WTC11 (cell line): ENCODE results near the gene RAD18. TPM values are rescaled to one million over a fixed set of nuclear protein-coding genes. Genes with fewer than 3 reads are reported as not detected.

Experiments
- ATAC-seq: fragments of 200-7000 bp; cut with Tn5 transposase; 2 replicates; pipeline ENCODE4 v1.10.0; 2021; ENCODE audit warnings: mild to moderate bottlenecking, moderate library complexity
- CTCF ChIA-PET: fragments of 300-600 bp; sonication (Branson Sonifier 250); formaldehyde crosslinking; loops from one replicate; lab custom pipeline; 2021; ENCODE audit warnings: antibody characterized with exemption; lab: Charles Lee
- POLR2A ChIA-PET: fragments of 350-600 bp; sonication (Branson Sonifier 250); formaldehyde crosslinking; loops from one replicate; lab custom pipeline; 2021; ENCODE audit warnings: antibody characterized with exemption; lab: Charles Lee
- DNase-seq: peaks from one replicate; pipeline ENCODE4 v3.0.0; 2021; ENCODE audit warnings: low spot score
- H3K27ac Mint-ChIP-seq: 2 replicates; pipeline ENCODE4 v1.8.0; 2021; ENCODE audit warnings: mixed read lengths
- H3K27me3 Mint-ChIP-seq: 2 replicates; pipeline ENCODE4 v1.8.0; 2021; ENCODE audit warnings: low read depth, mild to moderate bottlenecking, moderate library complexity, mixed read lengths
- H3K36me3 Mint-ChIP-seq: 2 replicates; pipeline ENCODE4 v1.8.0; 2021; ENCODE audit warnings: mixed read lengths
- H3K4me1 Mint-ChIP-seq: 2 replicates; pipeline ENCODE4 v1.8.0; 2022; ENCODE audit warnings: mixed read lengths
- H3K4me3 Mint-ChIP-seq: 2 replicates; pipeline ENCODE4 v1.8.0; 2021; ENCODE audit warnings: mild to moderate bottlenecking, moderate library complexity, mixed read lengths
- H3K9me3 Mint-ChIP-seq: 2 replicates; pipeline ENCODE4 v1.8.0; 2021; ENCODE audit warnings: mixed read lengths
- E2F1 ChIP-seq: sonication (generic); formaldehyde crosslinking; IDR thresholded peaks from 2 replicates; pipeline ENCODE4 v1.8.0; 2022; ENCODE audit warnings: mild to moderate bottlenecking, missing genetic modification reagents
- ELF4 ChIP-seq: sonication (generic); formaldehyde crosslinking; IDR thresholded peaks from 2 replicates; pipeline ENCODE4 v1.8.1; 2022; ENCODE audit warnings: low read depth, mild to moderate bottlenecking, moderate library complexity, missing genetic modification reagents
- GTF2I ChIP-seq: fragments of 250-450 bp; sonication (Bioruptor Pico); conservative IDR thresholded peaks from 2 replicates; pipeline ENCODE4 v1.4.0; 2021; ENCODE audit warnings: mild to moderate bottlenecking
- MXD4 ChIP-seq: fragments of 250-450 bp; sonication (Bioruptor Pico); IDR thresholded peaks from 2 replicates; pipeline ENCODE4 v1.8.0; 2021; ENCODE audit warnings: mild to moderate bottlenecking, moderate library complexity, borderline replicate concordance
- NR1H2 ChIP-seq: sonication (generic); formaldehyde crosslinking; IDR thresholded peaks from 2 replicates; pipeline ENCODE4 v1.9.0; 2021; ENCODE audit warnings: mild to moderate bottlenecking, moderate library complexity, missing genetic modification reagents
- NR2C2 ChIP-seq: sonication (generic); formaldehyde crosslinking; IDR thresholded peaks from 2 replicates; pipeline ENCODE4 v1.8.0; 2022; ENCODE audit warnings: mild to moderate bottlenecking, missing genetic modification reagents
- RELA ChIP-seq: sonication (generic); formaldehyde crosslinking; IDR thresholded peaks from 2 replicates; pipeline ENCODE4 v1.8.1; 2022; ENCODE audit warnings: missing genetic modification reagents, mild to moderate bottlenecking, borderline replicate concordance
- SMAD3 ChIP-seq: sonication (generic); formaldehyde crosslinking; IDR thresholded peaks from 2 replicates; pipeline ENCODE4 v1.8.0; 2022; ENCODE audit warnings: missing genetic modification reagents, mild to moderate bottlenecking, borderline replicate concordance
- TCF7 ChIP-seq: sonication (generic); formaldehyde crosslinking; IDR thresholded peaks from 2 replicates; pipeline ENCODE4 v1.8.0; 2022; ENCODE audit warnings: mild to moderate bottlenecking, low read depth, missing genetic modification reagents, moderate library complexity
- TEAD1 ChIP-seq: sonication (generic); formaldehyde crosslinking; IDR thresholded peaks from 2 replicates; pipeline ENCODE4 v1.8.0; 2022; ENCODE audit warnings: mild to moderate bottlenecking, missing genetic modification reagents
- USF2 ChIP-seq: sonication (generic); formaldehyde crosslinking; IDR thresholded peaks from 2 replicates; pipeline ENCODE4 v1.8.1; 2023; ENCODE audit warnings: mild to moderate bottlenecking, missing genetic modification reagents, moderate library complexity
- ZNF232 ChIP-seq: sonication (generic); formaldehyde crosslinking; IDR thresholded peaks from 2 replicates; pipeline ENCODE4 v1.8.0; 2022; ENCODE audit warnings: mild to moderate bottlenecking, missing genetic modification reagents
- total RNA-seq: library from RNA; stranded (reverse); gene quantifications from 3 replicates; pipeline ENCODE4 v1.2.3, GENCODE V29; 2021
- TF ChIP-seq, protein P1 (sequence below): sonication (generic); formaldehyde crosslinking; IDR thresholded peaks from 2 replicates; pipeline ENCODE4 v1.8.1; 2022; ENCODE audit warnings: low read depth, mild to moderate bottlenecking, moderate library complexity, missing genetic modification reagents, borderline replicate concordance
- TF ChIP-seq, protein P2 (sequence below): sonication (generic); formaldehyde crosslinking; IDR thresholded peaks from 2 replicates; pipeline ENCODE4 v1.8.1; 2023; ENCODE audit warnings: mild to moderate bottlenecking, moderate library complexity, missing genetic modification reagents
- TF ChIP-seq, protein P3 (sequence below): sonication (generic); formaldehyde crosslinking; IDR thresholded peaks from 2 replicates; pipeline ENCODE4 v1.8.0; 2023; ENCODE audit warnings: missing genetic modification reagents, mild to moderate bottlenecking, borderline replicate concordance
- TF ChIP-seq, protein P4 (sequence below): sonication (generic); formaldehyde crosslinking; IDR thresholded peaks from 2 replicates; pipeline ENCODE4 v1.8.0; 2022; ENCODE audit warnings: missing genetic modification reagents

Gene RAD18
- total RNA-seq, 1 experiment from 2014 or later: 24.4 TPM

- TF ChIP-seq, protein P1, sequence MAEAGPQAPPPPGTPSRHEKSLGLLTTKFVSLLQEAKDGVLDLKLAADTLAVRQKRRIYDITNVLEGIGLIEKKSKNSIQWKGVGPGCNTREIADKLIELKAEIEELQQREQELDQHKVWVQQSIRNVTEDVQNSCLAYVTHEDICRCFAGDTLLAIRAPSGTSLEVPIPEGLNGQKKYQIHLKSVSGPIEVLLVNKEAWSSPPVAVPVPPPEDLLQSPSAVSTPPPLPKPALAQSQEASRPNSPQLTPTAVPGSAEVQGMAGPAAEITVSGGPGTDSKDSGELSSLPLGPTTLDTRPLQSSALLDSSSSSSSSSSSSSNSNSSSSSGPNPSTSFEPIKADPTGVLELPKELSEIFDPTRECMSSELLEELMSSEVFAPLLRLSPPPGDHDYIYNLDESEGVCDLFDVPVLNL (CRISPR knock-in tag): no peak
Observed at GRCh38 chr3:8891774-8892173, 71.5 kb downstream of the RAD18 start (continued).

GRCh38 chr3:8891303-8891702 is 72.0 kb downstream of the RAD18 start:
- ATAC-seq: no peak
- no peak for DNase-seq
- Mint-ChIP-seq H3K9me3 (no peaks in the 10 kb centered on the region), H3K4me1 (peaks cover 3% of the 10 kb centered on the region; the same call in 1 of the 2 replicates), H3K36me3 (peaks cover 11% of the 10 kb centered on the region; the same call in 1 of the 2 replicates), H3K27me3 (no peaks in the 10 kb centered on the region), H3K27ac (no peak overlapping the region), H3K4me3 (no peak overlapping the region)
- CTCF ChIA-PET: no interaction called here
- POLR2A ChIA-PET: no interaction called here
- TF ChIP-seq RELA (no peak), MXD4 (CRISPR knock-in tag) (no peak), TCF7 (no peak), ELF4 (CRISPR knock-in tag) (no peak), GTF2I (CRISPR knock-in tag) (no peak), USF2 (CRISPR knock-in tag) (no peak), NR1H2 (CRISPR knock-in tag) (no peak), ZNF232 (CRISPR knock-in tag) (no peak), SMAD3 (CRISPR knock-in tag) (no peak), TEAD1 (CRISPR knock-in tag) (no peak), NR2C2 (no peak), E2F1 (CRISPR knock-in tag) (no peak)
- TF ChIP-seq, protein P2, sequence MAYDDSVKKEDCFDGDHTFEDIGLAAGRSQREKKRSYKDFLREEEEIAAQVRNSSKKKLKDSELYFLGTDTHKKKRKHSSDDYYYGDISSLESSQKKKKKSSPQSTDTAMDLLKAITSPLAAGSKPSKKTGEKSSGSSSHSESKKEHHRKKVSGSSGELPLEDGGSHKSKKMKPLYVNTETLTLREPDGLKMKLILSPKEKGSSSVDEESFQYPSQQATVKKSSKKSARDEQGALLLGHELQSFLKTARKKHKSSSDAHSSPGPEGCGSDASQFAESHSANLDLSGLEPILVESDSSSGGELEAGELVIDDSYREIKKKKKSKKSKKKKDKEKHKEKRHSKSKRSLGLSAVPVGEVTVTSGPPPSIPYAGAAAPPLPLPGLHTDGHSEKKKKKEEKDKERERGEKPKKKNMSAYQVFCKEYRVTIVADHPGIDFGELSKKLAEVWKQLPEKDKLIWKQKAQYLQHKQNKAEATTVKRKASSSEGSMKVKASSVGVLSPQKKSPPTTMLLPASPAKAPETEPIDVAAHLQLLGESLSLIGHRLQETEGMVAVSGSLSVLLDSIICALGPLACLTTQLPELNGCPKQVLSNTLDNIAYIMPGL (CRISPR knock-in tag): no peak
- TF ChIP-seq, protein P3, sequence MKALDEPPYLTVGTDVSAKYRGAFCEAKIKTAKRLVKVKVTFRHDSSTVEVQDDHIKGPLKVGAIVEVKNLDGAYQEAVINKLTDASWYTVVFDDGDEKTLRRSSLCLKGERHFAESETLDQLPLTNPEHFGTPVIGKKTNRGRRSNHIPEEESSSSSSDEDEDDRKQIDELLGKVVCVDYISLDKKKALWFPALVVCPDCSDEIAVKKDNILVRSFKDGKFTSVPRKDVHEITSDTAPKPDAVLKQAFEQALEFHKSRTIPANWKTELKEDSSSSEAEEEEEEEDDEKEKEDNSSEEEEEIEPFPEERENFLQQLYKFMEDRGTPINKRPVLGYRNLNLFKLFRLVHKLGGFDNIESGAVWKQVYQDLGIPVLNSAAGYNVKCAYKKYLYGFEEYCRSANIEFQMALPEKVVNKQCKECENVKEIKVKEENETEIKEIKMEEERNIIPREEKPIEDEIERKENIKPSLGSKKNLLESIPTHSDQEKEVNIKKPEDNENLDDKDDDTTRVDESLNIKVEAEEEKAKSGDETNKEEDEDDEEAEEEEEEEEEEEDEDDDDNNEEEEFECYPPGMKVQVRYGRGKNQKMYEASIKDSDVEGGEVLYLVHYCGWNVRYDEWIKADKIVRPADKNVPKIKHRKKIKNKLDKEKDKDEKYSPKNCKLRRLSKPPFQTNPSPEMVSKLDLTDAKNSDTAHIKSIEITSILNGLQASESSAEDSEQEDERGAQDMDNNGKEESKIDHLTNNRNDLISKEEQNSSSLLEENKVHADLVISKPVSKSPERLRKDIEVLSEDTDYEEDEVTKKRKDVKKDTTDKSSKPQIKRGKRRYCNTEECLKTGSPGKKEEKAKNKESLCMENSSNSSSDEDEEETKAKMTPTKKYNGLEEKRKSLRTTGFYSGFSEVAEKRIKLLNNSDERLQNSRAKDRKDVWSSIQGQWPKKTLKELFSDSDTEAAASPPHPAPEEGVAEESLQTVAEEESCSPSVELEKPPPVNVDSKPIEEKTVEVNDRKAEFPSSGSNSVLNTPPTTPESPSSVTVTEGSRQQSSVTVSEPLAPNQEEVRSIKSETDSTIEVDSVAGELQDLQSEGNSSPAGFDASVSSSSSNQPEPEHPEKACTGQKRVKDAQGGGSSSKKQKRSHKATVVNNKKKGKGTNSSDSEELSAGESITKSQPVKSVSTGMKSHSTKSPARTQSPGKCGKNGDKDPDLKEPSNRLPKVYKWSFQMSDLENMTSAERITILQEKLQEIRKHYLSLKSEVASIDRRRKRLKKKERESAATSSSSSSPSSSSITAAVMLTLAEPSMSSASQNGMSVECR (CRISPR knock-in tag): no peak
- TF ChIP-seq, protein P4, sequence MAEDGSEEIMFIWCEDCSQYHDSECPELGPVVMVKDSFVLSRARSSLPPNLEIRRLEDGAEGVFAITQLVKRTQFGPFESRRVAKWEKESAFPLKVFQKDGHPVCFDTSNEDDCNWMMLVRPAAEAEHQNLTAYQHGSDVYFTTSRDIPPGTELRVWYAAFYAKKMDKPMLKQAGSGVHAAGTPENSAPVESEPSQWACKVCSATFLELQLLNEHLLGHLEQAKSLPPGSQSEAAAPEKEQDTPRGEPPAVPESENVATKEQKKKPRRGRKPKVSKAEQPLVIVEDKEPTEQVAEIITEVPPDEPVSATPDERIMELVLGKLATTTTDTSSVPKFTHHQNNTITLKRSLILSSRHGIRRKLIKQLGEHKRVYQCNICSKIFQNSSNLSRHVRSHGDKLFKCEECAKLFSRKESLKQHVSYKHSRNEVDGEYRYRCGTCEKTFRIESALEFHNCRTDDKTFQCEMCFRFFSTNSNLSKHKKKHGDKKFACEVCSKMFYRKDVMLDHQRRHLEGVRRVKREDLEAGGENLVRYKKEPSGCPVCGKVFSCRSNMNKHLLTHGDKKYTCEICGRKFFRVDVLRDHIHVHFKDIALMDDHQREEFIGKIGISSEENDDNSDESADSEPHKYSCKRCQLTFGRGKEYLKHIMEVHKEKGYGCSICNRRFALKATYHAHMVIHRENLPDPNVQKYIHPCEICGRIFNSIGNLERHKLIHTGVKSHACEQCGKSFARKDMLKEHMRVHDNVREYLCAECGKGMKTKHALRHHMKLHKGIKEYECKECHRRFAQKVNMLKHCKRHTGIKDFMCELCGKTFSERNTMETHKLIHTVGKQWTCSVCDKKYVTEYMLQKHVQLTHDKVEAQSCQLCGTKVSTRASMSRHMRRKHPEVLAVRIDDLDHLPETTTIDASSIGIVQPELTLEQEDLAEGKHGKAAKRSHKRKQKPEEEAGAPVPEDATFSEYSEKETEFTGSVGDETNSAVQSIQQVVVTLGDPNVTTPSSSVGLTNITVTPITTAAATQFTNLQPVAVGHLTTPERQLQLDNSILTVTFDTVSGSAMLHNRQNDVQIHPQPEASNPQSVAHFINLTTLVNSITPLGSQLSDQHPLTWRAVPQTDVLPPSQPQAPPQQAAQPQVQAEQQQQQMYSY (CRISPR knock-in tag): no peak
